ENCODE measurements around the gene CHRNB1.

The CHRNB1 gene

GRCh38 chr17:7438656-7439460 is 6.0 kb upstream of the CHRNB1 start:
- no peak for DNase-seq

DNA sequence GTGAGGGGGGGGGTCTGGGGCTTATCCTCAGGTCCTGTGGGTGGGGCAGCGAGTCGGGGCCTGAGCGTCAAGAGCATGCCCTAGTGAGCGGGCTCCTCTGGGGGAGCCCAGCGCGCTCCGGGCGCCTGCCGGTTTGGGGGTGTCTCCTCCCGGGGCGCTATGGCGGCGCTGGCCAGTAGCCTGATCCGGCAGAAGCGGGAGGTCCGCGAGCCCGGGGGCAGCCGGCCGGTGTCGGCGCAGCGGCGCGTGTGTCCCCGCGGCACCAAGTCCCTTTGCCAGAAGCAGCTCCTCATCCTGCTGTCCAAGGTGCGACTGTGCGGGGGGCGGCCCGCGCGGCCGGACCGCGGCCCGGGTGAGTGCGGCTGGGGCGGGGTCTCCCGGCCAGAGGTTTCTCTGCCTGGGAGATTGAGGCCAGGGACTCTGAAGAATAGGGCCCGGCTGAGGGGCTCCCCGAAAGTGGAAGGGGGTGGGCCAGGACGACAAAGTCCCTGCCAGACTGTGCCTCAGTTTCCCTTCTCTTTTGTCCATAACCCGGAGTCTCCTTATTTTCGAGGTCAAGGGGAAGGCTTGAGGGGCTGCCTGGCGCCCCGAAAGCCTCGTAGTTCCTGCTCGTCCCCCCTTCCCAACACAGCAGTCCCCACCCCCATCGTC is 5.3 kb upstream of the CHRNB1 start, which contains the start of gene FGF11:
Gene FGF11 (plus strand): TSS at position 51 of the 651 bp plus-strand sequence. CDS start 109 bp downstream, at position 160.
- DNase-seq = no peak

- DNase-seq = peak; percentile 31
Measured at GRCh38 chr17:7440113-7440833, 4.6 kb upstream of the CHRNB1 start.

- no peak for DNase-seq
Measured at GRCh38 chr17:7440834-7441195, 4.0 kb upstream of the CHRNB1 start.

GRCh38 chr17:7441266-7441665 is 3.6 kb upstream of the CHRNB1 start:
- DNase-seq = no peak

- no peak for DNase-seq
Measured at GRCh38 chr17:7442142-7442541, 2.7 kb upstream of the CHRNB1 start.

DNA sequence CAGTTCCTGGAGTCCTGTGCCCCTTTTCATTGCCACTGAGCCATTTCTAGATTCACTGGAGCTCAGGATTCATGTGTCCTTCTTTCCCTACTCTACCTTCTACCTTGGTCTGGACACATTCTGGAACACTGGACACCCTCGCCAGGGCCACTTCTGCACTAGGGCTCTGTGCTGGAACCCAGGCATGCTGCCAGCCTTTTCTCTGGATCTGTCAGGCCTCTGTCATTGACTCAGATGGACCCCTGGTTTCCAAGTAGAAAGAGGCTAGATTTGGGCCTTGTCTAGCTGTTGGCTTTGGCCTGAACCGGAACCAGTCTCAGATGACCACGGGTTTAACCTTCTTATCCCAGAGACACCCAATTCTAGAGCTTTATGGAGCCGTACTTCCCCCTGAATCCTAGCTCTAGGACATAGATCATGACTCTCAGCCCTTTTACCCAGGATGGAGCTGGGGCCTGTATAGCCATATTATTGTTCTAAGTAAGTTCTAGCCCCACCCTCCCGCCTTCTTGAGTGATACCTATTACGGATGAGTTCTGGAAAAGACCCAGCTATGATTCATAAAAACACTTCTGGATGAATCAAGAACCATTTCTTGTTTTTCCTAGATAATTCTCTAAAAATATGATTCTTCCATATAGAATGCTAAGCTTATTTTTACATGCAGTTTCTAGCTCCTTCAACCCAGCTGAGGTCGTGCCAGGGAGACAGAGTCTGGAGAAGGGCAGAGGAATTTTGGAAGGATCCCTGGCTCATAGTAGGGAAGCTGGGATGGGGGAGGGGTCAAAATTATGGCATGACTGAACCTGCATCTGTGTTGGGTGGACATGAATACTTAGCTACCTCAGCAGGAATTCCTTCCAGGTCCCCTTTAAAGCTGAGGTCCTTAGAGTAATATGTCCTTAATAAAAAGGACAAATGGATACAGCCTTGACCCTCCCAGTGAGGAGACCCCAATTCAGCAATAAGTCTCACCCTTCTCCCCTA is 1.1 kb upstream of the CHRNB1 start:
- DNase-seq = no peak

DNA sequence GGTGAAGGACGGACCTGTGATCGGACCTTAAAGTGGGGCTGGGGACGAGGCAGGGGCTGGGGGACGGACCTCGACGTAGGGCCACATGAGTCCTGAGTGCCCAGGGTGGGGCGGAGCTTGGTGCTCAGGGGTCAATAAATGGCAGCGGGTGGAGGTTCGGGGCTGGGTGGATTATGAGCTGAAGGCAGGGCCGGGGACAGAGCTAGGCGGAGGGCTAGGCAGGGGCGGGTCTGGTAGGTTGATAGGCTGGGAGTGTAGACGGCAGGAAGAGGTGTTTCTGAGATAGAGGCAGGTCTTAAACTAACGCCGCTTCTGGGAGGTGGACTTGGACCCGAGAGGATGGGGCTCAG is 733 bp downstream of the CHRNB1 start:
- DNase-seq = no peak

- DNase-seq = no peak
Measured at GRCh38 chr17:7448461-7448860, 3.6 kb downstream of the CHRNB1 start.

DNA sequence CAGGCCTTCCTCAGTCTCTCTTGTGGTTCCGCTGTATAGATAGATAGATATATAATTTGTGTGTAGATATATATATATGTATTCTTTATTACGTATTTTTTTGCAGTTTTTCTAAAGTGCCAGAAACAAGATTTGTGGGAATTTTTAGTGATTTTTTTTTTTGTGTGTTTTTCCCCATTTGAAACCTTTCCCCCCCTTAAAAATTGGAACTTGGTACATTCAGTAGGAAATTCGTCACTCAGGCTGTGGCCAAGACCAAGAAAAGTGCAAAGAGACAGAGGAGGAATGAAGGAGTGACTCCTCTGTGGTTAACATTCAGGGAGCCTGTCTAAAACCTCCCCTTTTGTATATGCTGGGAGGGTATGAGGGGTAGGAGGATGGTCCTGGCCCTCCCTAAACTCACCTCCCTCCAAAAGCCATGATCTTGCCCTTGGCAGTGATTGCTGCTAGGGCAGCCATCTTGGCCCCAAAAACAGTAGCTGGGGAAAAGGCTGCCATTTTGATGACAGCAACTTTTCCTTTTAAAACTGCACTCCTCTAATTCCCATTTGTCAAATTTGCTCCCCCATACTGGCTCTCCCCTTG is 15.2 kb downstream of the CHRNB1 start:
- DNase-seq = no peak

DNA sequence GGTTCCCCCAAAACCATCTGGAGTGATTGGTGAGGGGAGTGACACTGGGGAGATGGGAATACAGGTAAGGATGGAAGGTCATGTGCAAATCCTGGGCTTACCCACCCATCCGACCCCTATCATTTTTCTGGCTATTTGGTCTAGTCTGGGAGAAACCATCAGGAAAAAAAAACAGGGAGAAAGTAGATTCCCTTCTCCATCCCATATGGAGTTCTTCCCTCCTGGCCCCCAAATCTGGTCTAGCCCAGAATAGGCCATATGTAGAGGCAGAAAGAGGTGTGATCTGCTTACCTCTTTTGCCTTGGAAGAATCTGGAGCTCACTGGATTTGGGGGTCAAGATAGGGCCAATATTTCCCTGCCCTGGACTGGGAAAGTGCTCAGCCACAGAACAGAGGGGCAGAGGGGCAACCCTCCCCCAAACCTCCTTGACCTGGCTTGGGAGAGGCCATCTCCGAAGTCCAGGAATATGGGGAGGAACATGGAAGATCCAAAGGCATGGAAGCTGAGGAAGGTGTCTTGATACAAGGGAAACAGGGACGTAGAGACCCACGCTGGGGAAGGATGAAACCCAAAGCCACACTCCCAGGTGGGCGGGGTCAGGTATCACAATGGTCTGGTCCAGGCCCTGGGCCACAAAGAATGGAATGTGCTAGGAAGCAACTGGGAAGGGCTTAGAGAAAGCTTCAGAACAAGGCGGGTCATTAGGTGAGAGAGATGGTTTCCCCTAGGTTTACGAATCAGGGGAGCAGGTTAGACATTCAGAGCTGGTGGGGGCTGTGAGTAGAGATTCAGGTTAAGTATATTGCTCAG is 16.2 kb downstream of the CHRNB1 start:
- no peak for DNase-seq

GRCh38 chr17:7462474-7463371 is 17.9 kb downstream of the CHRNB1 start:
- no peak for DNase-seq

DNA sequence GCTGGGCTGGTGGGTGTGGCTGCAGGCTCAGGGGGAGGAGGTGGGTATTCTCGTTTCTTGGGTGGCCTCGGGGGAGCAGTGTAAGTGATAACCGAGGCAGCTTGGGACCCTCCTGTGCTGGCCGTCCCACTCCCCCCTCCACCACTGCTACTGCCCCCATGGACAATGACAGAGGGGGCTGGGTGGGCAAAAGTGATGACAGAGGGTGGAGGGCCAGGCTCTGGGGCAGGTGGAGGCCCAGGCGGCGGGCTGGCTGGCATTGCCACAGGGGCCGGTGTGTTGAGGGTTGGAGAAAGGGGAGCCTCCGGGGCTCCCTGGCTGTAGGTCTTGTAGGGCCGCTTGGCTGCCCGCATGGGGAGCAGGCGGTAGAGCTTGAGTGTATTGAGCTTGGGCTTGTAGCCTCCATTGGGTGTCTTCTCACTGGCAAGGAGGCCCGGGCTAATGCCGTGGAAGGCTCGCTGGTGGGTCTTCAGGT is 18.5 kb downstream of the CHRNB1 start:
- DNase-seq = no peak

GRCh38 chr17:7464081-7464480 is 19.2 kb downstream of the CHRNB1 start:
- DNase-seq = no peak

DNA sequence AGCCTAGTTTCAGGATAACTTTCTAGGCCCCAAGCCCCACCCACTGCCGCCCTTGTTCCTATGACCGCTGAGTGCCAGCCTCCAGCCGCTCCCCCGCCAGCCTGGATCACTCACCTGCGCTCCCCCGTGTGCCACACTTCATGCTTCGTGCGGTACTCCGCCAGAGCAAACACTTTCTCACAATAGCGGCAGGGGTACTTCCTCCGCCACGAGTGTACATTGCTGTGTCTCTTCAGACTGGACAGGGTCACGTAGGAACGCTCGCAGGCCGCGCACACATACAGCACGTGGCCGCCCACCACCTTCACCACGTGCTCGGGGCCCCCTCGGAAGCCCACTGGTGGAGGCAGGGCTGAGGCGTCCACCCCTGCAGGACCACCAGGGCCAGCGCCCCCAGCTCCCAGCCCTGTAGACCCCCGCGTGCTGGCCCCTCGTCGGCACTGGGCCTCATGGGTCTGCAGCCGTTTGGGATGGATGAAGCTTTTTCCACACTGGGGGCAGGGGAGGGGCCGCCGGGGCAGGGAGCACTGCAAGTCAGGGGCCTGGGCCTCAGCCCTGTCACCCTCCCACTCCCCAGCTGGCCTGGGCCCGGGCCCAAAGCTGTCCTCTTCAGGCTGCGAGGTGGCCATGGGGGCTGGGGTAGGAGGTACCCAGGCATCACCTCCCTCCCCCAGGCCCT is 20.9 kb downstream of the CHRNB1 start:
- DNase-seq = no peak

GRCh38 chr17:7466318-7466638 is 21.4 kb downstream of the CHRNB1 start:
- no peak for DNase-seq

DNA sequence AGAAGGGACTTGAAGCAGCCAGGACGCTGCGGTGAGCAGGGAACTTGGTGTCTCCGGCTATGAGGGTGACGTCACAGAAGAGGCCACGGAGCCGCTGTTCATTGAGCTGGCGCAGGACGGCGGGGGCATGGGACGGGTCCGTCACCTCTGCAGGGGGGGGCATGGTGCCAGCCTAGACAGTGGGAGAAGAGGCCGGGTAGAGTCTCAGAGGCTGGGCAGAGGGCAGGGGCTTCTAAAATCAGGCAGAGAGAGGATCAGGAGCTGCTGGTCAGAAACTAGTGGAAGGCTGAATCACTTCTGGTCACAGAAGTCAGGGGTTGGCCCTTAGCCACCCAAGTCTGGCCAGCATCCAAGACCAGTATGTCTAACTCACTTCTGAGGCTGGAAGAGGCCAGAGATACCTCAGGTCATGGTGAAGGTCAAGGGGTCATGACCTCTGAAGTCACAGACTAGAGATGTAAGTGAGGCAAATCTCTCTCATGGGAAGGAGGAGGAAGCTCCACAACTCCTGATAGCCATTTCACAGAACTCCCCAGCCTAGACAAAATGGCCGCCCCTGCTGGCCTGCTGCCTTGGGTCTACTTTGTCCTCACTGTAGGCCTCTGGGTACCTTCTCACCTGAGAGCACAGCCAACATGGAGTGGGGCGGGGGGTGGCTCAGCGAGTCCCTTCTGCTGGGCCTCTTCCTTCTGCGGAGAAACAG is 21.9 kb downstream of the CHRNB1 start:
- no peak for DNase-seq

GRCh38 chr17:7467498-7467897 is 22.6 kb downstream of the CHRNB1 start:
- DNase-seq = no peak

GRCh38 chr17:7468290-7468689 is 23.4 kb downstream of the CHRNB1 start:
- no peak for DNase-seq
